ENCODE data around the gene WFDC12. TPM values are rescaled to one million over a fixed set of nuclear protein-coding genes. Genes with fewer than 3 reads are reported as not detected.

The WFDC12 gene
- total and polyA plus RNA-seq, 4 experiments from 2014 or later: not detected

DNA sequence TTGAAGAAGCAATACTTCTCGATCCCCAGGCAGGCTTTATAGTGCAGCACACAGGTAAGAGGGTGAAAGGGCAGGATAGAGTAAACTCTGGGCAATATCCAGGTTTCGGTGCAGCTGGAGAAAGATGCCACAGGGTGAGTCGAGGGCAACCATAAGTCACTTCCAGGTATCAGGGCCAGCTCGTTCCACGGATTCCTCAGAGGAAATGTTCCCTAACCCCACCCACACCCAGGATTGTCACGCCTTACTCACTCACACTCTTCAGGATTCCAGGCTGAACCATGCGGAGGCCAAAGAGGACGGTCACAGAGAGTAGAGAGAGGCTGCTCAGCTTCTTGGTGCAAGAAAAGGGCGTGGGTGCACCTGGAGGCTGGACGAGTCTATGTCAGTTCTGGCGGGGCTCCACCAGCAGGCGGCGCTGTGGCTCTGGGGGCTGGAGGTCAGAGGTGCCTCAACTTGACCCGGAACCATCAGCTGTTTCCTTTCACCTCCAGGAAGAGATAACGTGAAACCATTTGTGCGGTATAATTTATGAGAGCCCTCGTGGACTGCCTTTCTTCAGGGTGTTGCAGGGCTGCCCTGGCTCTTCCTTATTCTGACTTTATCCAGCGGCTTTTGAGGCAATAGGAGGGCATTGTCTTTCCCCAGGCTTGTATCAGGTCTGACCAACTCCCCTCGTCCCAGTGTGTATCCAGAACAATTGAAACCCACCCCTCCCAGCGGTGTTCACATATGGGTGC lies 14.5 kb upstream of the WFDC12 start:
- peak in 4 of 5 donors; percentile 5 to 26 (median 17) for DNase-seq
- intact Hi-C loops (cut with micrococcal nuclease): no loop called here
- Mint-ChIP-seq H3K4me3 (no peak overlapping the region), H3K27me3 (peaks cover 2 to 7% of the 10 kb centered on the region in 2 donors), H3K4me1 (no peaks in the 10 kb centered on the region), H3K36me3 (no peaks in the 10 kb centered on the region), H3K9me3 (peaks cover 0 to 5% (median 0%) of the 10 kb centered on the region in 8 donors), H3K27ac (no peak overlapping the region)
- no peaks in the 10 kb centered on the region for H3K36me3 ChIP-seq (ENCODE audit: insufficient read depth, low read length)
- H3K4me3 ChIP-seq (ENCODE audit: low read length in 2 of 2): no peak overlapping the region
- ChIA-PET POLR2A (ENCODE audit: partially characterized antibody) (no interaction called here), CTCF (ENCODE audit: partially characterized antibody) (no interaction called here)
- no peaks in the 10 kb centered on the region for H3K9me3 ChIP-seq (ENCODE audit: control insufficient read depth in 1 of 2, low read length in 2 of 2)
- H3K27ac ChIP-seq (ENCODE audit: low read depth, low read length): no peak overlapping the region
- H3K4me1 ChIP-seq (ENCODE audit: insufficient read depth, low read length): peaks cover 6% of the 10 kb centered on the region
- H3K27me3 ChIP-seq (ENCODE audit: insufficient read depth, low read length): no peaks in the 10 kb centered on the region

DNA sequence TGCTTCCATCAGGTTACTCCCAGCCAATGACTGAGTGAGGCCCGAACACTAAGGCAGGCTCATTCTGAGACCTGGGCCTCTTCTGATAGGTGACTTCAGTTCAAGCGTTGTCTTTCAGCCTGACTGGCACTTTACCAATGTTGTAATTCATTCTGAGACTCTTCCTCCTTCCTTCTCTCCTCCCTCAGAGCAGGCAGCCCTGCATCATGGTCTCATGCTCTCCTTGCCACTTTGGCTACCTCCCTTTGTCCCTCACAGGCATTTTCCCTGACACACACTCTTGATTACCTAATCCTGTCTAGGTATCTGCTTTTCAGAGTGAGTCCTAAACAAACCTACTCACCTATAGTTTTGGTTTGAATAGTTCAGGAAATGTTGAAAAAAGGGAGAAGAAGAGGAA lies 12.6 kb upstream of the WFDC12 start:
- ChIA-PET CTCF (ENCODE audit: partially characterized antibody) (no interaction called here), POLR2A (ENCODE audit: partially characterized antibody) (no interaction called here)

DNA sequence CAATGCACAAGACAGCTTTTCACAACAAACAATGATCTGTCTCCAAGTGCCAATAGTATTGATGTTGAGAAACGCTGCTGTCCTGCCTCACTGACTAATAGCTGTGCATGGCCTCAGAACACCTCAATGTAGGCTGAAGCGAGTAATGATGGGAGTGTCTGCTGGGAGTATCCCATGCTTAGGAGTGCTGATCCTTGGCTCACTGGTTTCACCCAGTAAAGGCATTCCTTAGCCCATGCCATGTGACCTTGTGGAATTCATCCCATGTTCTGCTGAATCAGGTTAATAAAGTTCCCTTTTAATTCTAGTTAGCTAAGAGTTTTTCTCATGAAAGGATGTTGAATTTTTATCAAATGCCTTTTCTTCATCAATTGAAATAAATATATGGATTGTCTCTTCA lies 3.8 kb upstream of the WFDC12 start:
- Histone ChIP-seq H3K4me1 (ENCODE audit: insufficient read depth, low read length) (no peaks in the 10 kb centered on the region), H3K4me3 (ENCODE audit: low read length in 2 of 2) (no peak overlapping the region), H3K36me3 (ENCODE audit: insufficient read depth, low read length) (no peaks in the 10 kb centered on the region), H3K27me3 (ENCODE audit: insufficient read depth, low read length) (no peaks in the 10 kb centered on the region), H3K9me3 (ENCODE audit: control insufficient read depth in 1 of 2, low read length in 2 of 2) (no peaks in the 10 kb centered on the region), H3K27ac (ENCODE audit: low read depth, low read length) (no peak overlapping the region)
- H3K9me3 Mint-ChIP-seq: peaks cover 0 to 4% (median 0%) of the 10 kb centered on the region in 8 donors
- no peak for DNase-seq
- POLR2A ChIA-PET (ENCODE audit: partially characterized antibody): no interaction called here
- H3K36me3 Mint-ChIP-seq: no peaks in the 10 kb centered on the region
- H3K27me3 Mint-ChIP-seq: peaks cover 21 to 44% of the 10 kb centered on the region in 2 donors
- no peak overlapping the region for H3K4me3 Mint-ChIP-seq
- H3K27ac Mint-ChIP-seq: no peak overlapping the region
- no peaks in the 10 kb centered on the region for H3K4me1 Mint-ChIP-seq
- intact Hi-C loops (cut with micrococcal nuclease): no loop called here
- CTCF ChIA-PET (ENCODE audit: partially characterized antibody): no interaction called here

More for the DNA sequence above, 12.6 kb upstream of the WFDC12 start:
- H3K9me3 ChIP-seq (ENCODE audit: control insufficient read depth in 1 of 2, low read length in 2 of 2): no peaks in the 10 kb centered on the region
- H3K9me3 Mint-ChIP-seq: peaks cover 0 to 5% (median 0%) of the 10 kb centered on the region in 8 donors
- H3K4me3 Mint-ChIP-seq: no peak overlapping the region
- H3K27ac ChIP-seq (ENCODE audit: low read depth, low read length): no peak overlapping the region
- H3K4me1 Mint-ChIP-seq: no peaks in the 10 kb centered on the region
- no peak overlapping the region for H3K4me3 ChIP-seq (ENCODE audit: low read length in 2 of 2)
- peaks cover 11% of the 10 kb centered on the region in 2 donors for H3K27me3 Mint-ChIP-seq
- H3K4me1 ChIP-seq (ENCODE audit: insufficient read depth, low read length): peaks cover 6% of the 10 kb centered on the region
- DNase-seq: no peak
- no peak overlapping the region for H3K27ac Mint-ChIP-seq
- H3K36me3 ChIP-seq (ENCODE audit: insufficient read depth, low read length): no peaks in the 10 kb centered on the region
- intact Hi-C loops (cut with micrococcal nuclease): no loop called here
- H3K36me3 Mint-ChIP-seq: no peaks in the 10 kb centered on the region
- no peaks in the 10 kb centered on the region for H3K27me3 ChIP-seq (ENCODE audit: insufficient read depth, low read length)

DNA sequence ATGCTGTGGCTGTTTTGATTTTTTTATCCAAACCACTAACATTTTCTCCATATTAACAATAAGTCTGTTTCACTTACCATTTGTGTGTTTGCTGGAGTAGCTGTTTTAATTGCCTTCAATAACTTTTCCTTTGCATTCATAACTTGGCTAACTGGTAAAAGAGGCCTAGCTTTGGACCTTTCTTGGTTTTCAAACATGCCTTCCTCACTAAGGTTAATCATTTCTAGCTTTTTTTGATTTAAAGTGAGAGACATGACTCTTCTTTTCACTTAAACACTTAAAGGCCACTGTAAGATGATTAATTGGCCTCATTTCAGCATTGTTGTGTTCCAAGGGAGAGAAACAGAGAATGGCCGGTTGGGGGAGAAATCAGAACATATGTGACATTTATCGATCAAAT lies 2.9 kb downstream of the WFDC12 start:
- Histone ChIP-seq H3K27ac (ENCODE audit: low read depth, low read length) (no peak overlapping the region), H3K4me1 (ENCODE audit: insufficient read depth, low read length) (no peaks in the 10 kb centered on the region), H3K9me3 (ENCODE audit: control insufficient read depth in 1 of 2, low read length in 2 of 2) (no peaks in the 10 kb centered on the region), H3K4me3 (ENCODE audit: low read length in 2 of 2) (no peak overlapping the region), H3K36me3 (ENCODE audit: insufficient read depth, low read length) (no peaks in the 10 kb centered on the region), H3K27me3 (ENCODE audit: insufficient read depth, low read length) (peaks cover 3% of the 10 kb centered on the region)
- DNase-seq: no peak
- Mint-ChIP-seq H3K4me1 (no peaks in the 10 kb centered on the region), H3K27me3 (peaks cover 21 to 22% of the 10 kb centered on the region in 2 donors), H3K27ac (no peak overlapping the region), H3K9me3 (peaks cover 0 to 4% (median 0%) of the 10 kb centered on the region in 8 donors), H3K4me3 (no peak overlapping the region), H3K36me3 (no peaks in the 10 kb centered on the region)
- CTCF ChIA-PET (ENCODE audit: partially characterized antibody): interaction anchor here (0.9 kb wide), 1 partner anchor 25 kb away, joined by 3 read pairs; no protein-coding TSS in a partner anchor
- intact Hi-C loops (cut with micrococcal nuclease): no loop called here
- POLR2A ChIA-PET (ENCODE audit: partially characterized antibody): no interaction called here

DNA sequence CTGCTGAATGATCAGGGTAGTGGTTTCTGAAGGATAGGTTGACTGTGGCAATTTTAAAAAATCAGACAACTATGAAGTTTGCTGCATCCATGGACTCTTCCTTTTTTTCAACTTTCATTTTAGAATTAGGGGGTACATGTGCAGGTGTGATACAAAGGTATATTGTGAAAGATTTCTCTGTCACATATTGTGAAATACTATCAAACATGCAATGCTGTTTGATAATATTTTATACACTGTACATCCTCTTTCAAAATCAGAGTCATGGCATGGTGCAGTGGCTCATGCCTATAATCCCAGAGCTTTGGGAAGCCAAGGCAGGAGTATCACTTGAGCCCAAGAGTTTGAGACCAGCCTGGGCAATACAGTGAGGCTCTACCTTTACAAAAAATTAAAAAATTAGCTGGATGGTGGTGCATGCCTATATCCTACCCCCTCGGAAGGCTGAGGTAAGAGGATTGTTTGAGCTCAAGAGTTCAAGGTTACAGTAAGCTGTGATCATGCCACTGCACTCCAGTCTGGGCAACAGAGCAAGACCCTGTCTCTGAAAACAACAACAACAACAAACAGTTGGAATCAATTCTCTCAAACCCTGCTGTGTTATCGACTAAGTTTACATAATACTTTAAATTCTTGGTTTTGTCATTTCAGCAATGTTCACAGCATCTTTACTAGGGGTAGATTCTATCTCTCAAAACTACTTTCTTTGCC lies 4.6 kb downstream of the WFDC12 start:
- DNase-seq: no peak
- H3K4me1 ChIP-seq (ENCODE audit: insufficient read depth, low read length): peaks cover 4% of the 10 kb centered on the region
- Mint-ChIP-seq H3K27me3 (peaks cover 13 to 20% of the 10 kb centered on the region in 2 donors), H3K36me3 (no peaks in the 10 kb centered on the region), H3K9me3 (peaks cover 0 to 4% (median 0%) of the 10 kb centered on the region in 8 donors), H3K27ac (no peak overlapping the region), H3K4me1 (peaks cover 0 to 3% (median under 1%) of the 10 kb centered on the region in 4 donors), H3K4me3 (no peak overlapping the region)
- peaks cover 3% of the 10 kb centered on the region for H3K27me3 ChIP-seq (ENCODE audit: insufficient read depth, low read length)
- ChIA-PET CTCF (ENCODE audit: partially characterized antibody) (no interaction called here), POLR2A (ENCODE audit: partially characterized antibody) (no interaction called here)
- H3K27ac ChIP-seq (ENCODE audit: low read depth, low read length): no peak overlapping the region
- intact Hi-C loops (cut with micrococcal nuclease): no loop called here
- H3K4me3 ChIP-seq (ENCODE audit: low read length in 2 of 2): no peak overlapping the region
- no peaks in the 10 kb centered on the region for H3K9me3 ChIP-seq (ENCODE audit: control insufficient read depth in 1 of 2, low read length in 2 of 2)
- no peaks in the 10 kb centered on the region for H3K36me3 ChIP-seq (ENCODE audit: insufficient read depth, low read length)

DNA sequence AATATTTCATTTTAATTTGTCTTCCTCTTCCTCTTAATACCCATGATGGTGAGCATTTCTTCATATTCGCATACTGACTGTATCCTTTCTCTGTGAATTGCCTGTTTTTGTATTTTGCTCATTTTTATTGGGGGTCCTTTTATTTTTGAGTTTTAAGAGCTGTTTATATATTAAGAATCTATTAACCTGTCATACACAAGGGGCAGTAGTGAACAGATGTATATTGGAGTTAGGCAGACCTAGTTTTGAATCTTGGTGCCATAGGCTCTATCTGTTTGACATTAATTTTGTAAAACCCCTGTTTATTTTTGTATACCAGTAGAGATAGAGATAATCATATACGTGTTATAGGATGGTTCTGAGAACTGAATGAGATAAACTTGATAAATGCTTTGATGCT lies 6.2 kb downstream of the WFDC12 start:
- Histone ChIP-seq H3K9me3 (ENCODE audit: control insufficient read depth in 1 of 2, low read length in 2 of 2) (no peaks in the 10 kb centered on the region), H3K4me1 (ENCODE audit: insufficient read depth, low read length) (peaks cover 4% of the 10 kb centered on the region), H3K27me3 (ENCODE audit: insufficient read depth, low read length) (peaks cover 3% of the 10 kb centered on the region), H3K27ac (ENCODE audit: low read depth, low read length) (no peak overlapping the region), H3K4me3 (ENCODE audit: low read length in 2 of 2) (no peak overlapping the region), H3K36me3 (ENCODE audit: insufficient read depth, low read length) (no peaks in the 10 kb centered on the region)
- Mint-ChIP-seq H3K27ac (no peak overlapping the region), H3K36me3 (no peaks in the 10 kb centered on the region), H3K9me3 (no peaks in the 10 kb centered on the region), H3K4me1 (peaks cover 0 to 6% (median 2%) of the 10 kb centered on the region in 4 donors), H3K27me3 (peaks cover 9 to 12% of the 10 kb centered on the region in 2 donors), H3K4me3 (no peak overlapping the region)
- ChIA-PET CTCF (ENCODE audit: partially characterized antibody) (interaction anchor here (0.7 kb wide), 1 partner anchor 207 kb away, joined by 3 read pairs; no protein-coding TSS in a partner anchor), POLR2A (ENCODE audit: partially characterized antibody) (interaction anchor here (0.6 kb wide), 1 partner anchor 1169 kb away, joined by 3 read pairs; no protein-coding TSS in a partner anchor)
- DNase-seq: no peak
- intact Hi-C loops (cut with micrococcal nuclease): no loop called here

DNA sequence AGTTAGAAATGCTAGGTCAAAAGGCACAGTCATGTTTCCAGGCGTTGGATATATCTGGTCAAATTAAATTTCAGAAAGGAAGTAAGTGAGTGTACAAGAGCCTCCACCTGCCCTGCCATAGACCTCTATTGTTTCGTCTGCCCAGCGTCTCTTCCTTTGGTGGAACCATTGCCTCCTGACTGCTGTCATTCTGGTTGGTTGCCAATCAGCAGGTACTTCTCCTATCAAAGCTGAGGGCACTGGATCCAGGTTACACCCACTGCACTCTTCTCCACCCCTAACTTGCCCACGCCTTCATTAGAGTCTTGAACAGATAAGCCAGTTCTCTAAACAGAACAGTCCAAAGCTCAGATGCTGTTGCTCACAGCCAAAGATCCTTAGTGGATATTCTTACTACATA lies 6.7 kb downstream of the WFDC12 start:
- peaks cover 4% of the 10 kb centered on the region for H3K4me1 ChIP-seq (ENCODE audit: insufficient read depth, low read length)
- Mint-ChIP-seq H3K4me3 (no peak overlapping the region), H3K4me1 (peaks cover 0 to 6% (median 2%) of the 10 kb centered on the region in 4 donors), H3K27me3 (peaks cover 6 to 9% of the 10 kb centered on the region in 2 donors), H3K9me3 (no peaks in the 10 kb centered on the region), H3K27ac (no peak overlapping the region), H3K36me3 (no peaks in the 10 kb centered on the region)
- ChIA-PET CTCF (ENCODE audit: partially characterized antibody) (no interaction called here), POLR2A (ENCODE audit: partially characterized antibody) (no interaction called here)
- no peaks in the 10 kb centered on the region for H3K9me3 ChIP-seq (ENCODE audit: control insufficient read depth in 1 of 2, low read length in 2 of 2)
- H3K27ac ChIP-seq (ENCODE audit: low read depth, low read length): no peak overlapping the region
- no peak for DNase-seq
- H3K27me3 ChIP-seq (ENCODE audit: insufficient read depth, low read length): peaks cover 3% of the 10 kb centered on the region
- no peak overlapping the region for H3K4me3 ChIP-seq (ENCODE audit: low read length in 2 of 2)
- intact Hi-C loops (cut with micrococcal nuclease): no loop called here
- H3K36me3 ChIP-seq (ENCODE audit: insufficient read depth, low read length): no peaks in the 10 kb centered on the region
